GM19468 (cell line): ENCODE data around the gene TENM3.
"Not testable (repeated sequence)": the region's sequence is repeated elsewhere in the genome, so short reads cannot be mapped to it uniquely, and the experiment has no call there.

Experiments
- ATAC-seq: cut with Tn5 transposase; IDR thresholded peaks from one replicate; pipeline ENCODE4 v1.9.1; 2021; ENCODE audit warnings: mild to moderate bottlenecking, moderate library complexity, moderate number of reproducible peaks; ENCODE audit not compliant: unreplicated experiment; ENCODE audit errors: extremely low read depth

TENM3 gene

DNA sequence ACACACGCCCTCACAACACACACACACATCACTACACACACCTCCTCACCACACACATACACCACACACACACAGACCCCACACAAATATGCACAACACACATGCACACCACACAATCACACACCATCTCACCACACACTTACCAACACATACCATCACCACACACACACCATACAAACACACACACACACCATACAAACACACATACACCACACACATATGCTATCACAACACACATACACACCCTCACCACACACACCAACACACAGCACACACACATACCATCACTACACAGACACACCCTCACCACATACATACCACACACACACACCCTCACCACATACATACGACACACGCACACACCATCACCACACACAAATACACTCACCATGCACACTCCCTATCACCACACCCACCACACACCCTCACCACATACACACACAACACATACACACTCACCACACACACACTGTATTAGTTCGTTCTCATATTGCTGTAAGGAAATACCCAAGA is 567.0 kb downstream of the TENM3 start:
- ATAC-seq: no peak

DNA sequence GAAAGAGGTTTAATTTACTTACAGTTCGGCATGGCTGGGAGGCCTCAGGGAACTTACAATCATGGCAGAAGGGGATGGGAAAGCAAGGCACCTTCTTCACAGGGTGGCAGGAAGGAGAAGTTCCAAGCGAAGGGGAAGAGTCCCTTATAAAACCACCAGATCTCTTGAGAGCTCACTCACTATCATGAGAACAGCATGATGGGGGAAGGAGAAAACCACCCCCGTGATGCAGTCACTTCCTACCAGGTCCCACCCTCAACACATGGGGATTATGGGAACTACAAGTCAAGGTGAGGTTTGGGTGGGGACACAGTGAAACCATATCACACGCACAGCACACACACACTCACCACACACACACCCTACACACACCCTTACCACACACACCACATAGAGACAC is 569.7 kb downstream of the TENM3 start:
- no peak for ATAC-seq

DNA sequence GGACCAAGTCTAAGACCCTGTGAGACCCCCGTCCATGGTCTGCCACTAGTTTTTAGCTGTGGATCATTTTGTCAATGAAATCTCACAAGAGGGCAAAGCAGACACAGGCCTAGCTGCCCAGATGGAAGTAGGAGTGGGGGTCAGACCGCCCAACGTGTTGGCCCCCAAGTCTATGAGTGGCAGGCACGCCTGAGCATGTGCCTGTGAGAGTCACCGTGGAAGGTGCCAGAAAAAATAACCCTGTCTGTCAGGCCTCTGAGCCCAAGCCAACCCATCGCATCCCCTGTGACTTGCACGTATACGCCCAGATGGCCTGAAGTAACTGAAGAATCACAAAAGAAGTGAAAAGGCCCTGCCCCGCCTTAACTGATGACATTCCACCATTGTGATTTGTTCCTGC is 570.9 kb downstream of the TENM3 start:
- not testable (repeated sequence) for ATAC-seq

DNA sequence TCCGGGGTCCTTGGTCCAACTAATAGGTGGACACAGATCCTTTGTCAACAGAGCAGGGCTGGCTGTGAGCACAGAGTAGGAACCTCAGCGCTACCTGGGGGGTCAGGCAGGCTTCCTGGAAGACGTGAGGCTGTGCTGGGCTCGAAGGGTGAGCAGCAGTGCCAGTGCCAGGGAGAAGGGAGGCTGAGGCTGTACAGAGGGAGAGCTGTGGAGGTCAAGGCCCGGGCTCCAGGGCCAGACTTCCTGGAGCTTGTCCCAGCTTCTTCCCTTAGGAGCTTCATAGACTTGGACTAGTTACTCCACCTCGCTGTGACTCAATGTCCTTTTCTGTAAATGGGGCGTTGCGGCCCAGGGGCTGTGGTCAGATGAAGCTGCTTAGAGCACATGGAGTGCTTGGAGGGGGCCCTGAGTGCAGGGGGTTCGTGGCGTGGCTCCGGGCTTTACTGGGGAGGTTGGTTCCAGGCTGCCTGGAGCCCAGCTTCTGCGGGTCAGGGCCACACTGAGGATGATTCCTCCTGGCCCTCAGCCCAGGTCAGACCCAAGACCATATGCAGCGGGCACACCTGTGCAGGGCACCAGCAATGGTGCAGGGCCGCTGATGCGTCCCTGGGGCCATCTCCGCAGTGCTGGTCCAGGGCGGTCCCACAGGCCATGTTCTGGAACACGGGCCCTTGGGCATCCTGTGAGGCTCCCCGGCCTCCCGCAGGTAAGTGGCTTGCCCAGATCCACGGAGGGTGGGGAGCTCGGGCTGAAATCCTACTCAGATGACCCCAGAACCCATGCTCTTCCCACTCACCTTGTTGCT is 575.9 kb downstream of the TENM3 start:
- ATAC-seq: no peak

DNA sequence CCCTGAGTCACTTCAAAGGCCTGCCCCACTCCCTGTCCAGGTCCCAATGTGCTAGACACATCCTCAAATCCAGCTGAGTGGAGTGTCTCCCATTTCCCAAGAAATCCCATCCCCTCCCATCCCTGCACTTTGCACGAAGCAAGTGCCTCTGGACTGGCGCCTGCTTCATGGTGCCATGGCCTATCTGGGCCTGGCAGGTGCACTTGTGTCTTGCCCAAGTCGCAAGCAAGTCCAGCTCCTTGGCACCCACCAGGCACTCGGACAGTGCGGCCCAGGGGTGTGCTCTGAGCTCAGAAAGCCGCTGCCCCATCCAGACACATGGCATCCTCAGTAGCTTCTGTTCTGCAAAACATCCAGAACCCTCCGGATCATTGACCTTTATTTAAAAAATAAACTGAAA is 576.5 kb downstream of the TENM3 start:
- ATAC-seq: no peak

DNA sequence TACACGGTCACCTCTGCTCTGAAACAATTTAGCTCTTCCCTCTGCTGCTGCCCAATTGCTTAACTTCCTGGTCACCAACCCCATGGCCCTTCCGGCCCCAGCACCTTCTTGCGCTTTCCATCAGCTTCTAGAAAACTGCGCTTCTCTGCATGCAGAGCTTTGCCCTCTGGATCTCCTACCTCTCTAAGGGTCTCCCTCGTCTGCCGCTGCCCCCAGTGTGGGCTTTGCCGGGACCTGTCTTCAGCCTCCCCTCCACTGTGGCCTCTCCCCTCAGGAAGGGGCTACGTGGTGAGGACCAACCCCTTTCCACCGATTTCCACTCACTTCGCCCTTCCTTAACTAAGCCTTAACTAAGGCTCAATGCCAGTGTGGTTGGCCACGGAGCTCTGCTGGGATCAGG is 579.4 kb downstream of the TENM3 start:
- no peak for ATAC-seq

DNA sequence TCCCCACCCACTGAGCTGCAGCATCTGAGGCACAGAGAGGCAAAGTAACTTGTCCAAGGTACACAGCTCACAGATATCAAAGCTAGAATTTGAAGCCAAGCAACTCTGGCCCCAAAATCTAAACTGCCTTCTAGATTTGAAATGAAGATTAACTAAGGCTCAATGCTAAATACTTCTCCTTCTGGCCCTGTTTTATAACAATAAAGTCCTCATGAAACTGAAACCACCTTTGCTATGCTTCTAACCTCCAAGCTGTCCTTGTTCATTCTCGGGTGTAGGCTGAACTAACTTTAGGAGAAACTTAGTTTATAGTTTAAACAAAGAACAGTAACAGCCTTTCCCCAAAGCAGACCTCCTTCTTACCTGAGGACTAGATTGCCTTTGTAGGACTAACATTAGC is 580.4 kb downstream of the TENM3 start:
- peak; percentile 54 for ATAC-seq

DNA sequence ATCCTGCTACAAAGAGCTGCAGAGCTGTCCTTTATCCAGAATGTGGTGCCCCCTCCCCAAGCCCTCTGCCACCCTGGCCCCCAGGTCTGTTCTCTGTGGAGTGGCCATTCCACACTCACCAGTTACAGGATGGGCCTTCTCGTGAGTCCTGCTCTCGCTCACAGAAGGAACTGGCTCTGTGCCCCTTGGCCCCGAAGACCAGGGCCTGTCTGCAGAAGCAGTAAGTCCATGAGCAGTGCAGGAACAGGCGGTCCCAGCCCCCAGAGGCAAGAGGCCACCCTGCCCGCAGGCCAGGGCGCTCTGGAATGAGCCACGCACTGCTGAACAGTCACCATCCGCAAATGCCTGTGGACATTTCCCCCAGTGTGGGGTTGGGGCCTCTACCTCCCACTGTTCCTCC is 581.8 kb downstream of the TENM3 start:
- no peak for ATAC-seq

DNA sequence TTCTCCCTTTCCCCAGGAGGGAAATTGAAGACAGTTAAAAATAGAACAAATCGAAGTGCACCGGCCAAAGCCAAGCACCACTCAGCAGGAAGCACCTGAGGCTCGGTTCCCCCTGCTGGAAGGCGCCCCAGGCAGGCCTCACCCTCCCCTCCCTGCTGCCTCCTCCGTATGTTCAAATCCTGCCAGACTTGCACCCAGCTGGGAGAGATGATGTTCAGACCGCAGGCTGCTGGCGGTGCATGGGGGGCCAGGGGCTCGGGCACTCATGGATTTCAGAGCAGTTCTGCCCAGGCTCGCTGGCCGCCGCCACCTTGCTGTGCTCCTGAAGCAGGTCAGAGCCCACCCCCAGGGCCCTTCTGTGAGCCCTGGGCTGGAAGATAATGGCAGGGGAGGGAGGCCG is 582.6 kb downstream of the TENM3 start:
- no peak for ATAC-seq

DNA sequence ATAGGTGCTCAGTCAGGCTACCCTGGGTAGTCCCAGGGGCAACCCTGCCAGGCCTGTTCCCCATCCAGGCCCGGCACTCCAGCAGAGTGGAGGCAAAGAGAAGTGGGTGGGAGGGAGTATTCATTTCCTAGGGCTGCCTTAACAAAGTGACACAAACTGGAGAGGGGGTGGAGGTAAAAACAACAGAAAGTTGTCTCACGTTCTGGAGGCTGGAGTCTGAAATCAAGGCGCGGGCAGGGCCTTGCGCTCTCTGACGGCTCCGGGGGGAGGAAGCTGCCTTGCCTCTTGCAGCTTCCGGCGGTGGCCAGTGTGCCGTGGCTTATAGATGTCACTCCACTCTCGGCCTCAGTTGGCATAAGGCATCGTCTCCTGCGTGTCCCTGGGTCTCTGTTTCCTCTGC is 583.2 kb downstream of the TENM3 start:
- peak; percentile 69 for ATAC-seq

DNA sequence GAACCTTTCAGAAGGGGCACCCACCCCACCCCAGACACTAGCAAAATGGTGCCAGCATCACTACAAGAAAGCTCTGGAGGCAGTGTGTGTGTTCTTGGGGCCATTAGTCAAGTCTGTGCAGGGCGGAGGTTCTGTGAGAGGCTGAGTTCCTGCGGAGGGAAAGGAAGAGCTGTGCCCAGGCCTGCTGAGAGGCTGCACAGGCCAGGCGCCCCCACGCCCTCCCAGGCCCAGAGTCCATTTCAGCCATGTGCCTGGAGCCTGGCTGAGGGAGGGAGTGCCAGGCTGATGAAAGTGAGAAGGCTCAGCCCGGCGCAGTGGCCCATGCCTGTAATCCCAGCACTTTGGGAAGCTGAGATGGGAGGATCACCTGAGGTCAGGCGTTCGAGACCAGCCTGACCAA is 584.0 kb downstream of the TENM3 start:
- ATAC-seq: no peak

DNA sequence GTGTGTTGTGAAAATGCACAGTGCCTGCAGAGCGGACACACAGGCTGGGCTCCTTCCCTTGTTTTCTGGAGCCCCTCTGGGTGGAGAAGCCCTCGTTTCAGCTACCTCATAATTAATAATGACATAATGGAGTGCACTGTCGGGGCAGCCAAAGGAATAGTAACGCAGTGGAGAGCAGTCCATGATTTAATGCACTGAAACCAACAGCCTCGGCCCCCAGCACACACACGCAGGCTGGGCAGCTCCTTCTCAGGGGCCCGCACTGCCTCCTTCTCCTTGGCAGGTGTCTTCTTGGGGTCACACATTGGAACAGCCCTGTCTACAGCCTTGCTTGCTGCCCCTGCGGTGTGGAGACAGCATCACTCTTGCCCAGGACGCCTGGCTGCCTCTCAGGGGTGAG is 584.8 kb downstream of the TENM3 start:
- ATAC-seq: no peak

DNA sequence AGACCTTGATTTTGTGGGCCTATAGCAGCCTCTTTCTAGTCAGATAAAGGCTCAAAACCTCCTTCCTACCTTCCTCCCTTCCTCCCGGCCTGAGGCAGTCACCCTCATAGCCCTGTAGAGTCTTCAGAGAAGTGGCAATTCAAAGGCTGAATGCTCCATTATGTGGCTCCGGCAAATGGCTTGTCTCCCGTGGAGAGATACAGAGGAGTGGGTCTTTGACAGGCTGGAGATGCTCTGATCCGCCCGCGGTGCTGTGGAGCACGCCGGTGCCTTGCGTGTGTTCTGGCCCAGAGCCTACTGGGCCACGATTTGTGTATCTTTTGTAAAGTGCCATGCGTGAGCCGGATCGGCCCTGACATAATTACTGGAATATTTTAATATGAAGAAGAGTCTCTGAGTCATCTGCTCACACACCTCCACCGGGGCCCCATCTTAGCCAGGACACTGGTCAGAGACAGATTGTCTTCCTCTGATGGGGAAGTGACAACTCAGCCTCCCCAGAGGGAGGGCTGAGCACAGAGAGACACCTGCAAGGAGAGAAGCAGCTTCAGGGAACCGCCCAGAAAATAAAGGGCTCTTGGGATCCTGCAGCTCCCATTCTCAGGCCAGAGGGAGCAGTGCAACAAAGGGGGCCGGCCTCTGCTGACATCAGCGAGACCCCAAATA is 585.3 kb downstream of the TENM3 start:
- ATAC-seq: no peak

DNA sequence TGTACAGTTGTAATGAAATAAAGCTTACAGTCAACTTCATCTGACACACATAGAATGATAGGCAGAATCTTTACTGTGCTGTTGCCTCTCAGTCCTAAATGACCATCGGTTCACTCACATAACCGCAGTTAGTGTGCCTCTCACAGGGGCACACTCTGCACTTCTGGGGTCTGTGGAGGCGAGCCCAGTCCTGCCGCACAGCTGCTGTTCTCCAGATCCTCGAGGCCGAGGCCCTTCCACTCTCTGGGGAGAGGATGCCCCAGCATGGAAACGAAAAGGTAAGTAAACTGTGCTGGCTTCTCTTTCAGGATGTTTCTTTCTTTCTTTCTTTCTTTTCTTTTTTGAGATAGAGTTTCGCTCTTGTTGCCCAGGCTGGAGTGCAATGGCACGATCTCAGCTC is 586.0 kb downstream of the TENM3 start:
- ATAC-seq: no peak

DNA sequence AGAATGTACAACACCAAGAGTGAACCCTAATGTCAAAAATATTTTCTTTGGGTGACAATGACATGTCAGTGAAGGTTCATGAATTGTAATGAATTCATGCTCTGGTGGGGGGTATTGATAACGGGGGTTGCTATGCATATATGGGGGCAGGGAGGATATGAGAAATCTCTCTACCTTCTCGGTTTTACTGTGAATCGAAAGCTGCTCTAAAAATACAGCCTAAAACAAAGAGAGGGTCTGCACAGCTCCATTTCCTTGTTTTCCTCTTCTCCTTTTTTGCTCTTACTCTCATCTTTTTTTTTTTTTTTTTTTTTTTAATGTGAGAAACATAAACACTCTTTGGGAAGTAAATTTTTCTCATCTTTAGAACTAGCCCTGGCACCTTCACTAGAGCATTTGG is 588.2 kb downstream of the TENM3 start:
- no peak for ATAC-seq

DNA sequence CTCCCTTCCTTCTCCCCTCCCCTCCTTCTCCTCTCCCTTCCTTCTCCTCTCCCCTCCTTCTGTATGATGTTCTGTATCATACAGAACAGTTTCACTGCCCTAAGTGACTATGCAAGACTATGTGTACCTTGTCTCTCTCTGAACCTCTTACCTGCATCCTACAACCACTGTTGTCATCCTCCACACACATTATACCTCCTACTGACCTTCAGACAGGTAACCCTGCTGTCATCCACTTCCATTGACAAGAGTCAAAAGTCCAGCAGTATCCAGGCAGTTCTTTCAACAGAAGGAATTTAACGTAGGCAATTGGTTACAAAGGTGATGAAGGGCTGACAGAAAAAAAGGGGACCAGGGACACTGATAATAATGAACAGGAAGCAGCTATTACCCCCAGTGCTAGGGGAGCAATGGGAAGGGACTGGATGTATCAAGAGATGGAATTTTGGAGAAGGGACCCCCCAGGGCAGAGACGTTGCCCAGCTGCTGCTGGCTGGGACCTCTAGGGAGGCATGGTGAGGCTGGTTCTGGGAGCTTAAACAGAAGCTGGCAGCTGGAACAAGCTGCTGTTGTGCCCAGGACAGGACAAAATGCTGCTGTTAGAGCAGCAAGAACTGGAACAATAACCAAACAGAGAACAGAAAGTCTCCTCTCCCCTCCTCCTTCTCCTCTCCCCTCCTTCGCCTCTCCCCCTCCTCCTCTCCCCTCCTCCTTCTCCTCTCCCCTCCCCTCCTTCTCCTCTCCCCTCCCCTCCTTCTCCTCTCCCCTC is 589.3 kb downstream of the TENM3 start:
- no peak for ATAC-seq

DNA sequence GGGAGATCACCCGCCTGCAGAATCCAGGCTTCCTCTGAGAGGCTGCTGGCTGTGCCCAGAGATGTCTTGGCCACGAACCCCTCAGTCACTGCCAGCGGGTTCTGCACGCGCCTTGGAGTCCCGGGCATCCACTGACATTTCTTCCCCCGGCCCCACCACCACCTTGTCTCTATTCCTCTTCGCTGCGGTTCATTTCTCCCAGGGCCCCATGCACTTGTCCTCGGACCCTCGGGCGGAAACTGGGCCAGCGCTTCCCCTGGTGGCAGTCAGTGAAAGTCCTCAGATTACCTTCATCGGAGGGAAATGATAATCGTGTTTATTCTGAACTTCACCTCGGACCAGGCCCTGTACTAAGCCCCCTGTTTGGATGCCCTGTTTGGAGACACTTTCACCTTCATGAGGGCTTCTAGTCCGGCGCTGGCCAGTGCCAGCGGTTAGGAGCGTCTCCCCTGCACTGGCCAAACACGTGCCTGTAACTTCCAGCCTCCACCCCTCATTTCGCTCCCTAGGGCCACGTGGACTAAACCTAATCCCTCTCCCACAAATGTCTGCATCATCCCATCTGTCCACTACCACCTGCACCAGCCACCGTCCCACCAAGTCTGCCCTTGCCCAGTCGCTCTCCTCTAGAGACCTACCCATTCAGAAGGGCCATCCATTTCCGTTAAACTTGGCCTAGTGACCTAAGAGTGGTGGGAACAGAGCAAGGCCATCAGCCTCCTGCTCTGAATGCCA is 592.0 kb downstream of the TENM3 start:
- ATAC-seq: no peak

DNA sequence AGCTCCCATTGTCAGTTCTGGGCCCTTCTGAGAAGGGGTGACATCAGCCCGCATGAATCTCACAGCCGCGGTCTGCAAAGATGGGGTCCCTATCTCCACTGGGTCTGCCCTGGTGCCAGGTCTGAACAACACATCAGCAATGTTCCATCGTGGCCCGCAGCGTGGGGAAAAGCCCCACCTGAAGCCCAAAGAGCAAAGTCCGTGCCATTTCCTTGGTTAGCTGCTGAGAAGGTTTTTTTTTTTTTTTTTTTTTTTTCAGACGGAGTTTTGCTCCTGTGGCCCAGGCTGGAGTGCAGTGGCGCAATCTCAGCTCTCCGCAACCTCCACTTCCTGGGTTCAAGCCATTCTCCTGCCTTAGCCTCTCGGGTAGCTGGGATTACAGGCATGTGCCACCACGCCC is 594.6 kb downstream of the TENM3 start:
- no peak for ATAC-seq

DNA sequence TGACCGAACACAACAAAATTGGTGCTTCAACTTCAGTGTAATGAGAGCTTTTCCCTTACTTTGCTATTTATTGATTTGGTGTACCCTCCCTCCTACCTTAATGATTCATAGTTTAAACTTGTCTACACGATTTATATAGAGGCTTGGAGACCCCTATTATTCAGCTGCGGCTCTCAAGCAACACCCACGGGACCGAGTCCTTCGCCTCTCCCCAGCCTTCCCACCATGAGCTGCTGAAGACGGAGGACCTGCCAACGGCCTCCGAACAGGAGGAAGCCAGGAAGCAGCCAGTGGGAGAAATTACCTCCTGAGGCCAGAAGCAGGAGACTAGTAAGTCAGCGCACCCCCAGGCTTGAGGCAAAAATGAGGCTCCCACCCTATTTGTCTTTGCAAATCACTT is 595.3 kb downstream of the TENM3 start:
- ATAC-seq: no peak

DNA sequence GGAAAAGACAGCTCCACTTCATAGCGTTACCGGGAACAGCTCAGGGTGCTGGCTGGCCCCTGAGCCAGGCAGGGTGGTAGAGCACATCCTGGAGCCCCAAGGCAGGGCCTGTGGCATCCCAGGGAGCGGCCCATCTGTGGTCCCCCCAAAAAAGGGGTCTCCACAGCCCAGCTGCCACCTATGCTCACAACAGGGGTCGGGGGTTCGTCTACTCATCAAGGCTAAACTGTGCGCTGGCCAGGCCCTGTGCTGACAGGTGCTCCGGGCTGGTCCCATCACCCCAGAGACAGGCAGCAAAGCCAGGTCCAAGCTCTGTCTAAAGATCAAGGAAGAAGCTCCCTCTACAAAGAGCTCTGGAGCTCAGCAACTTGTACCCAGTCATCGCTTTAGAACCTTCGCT is 596.1 kb downstream of the TENM3 start:
- no peak for ATAC-seq
